Transverse colon (tissue), 4 donors: ENCODE measurements around the gene ZNF775. TPM values are rescaled to one million over a fixed set of nuclear protein-coding genes. Genes with fewer than 3 reads are reported as not detected.

Source experiments
- DNase-seq: peaks from one replicate; pipeline ENCODE4 v3.0.0-alpha.2; 2019
- H3K27ac ChIP-seq, 4 donors: fragments of 200-600 bp; sonication (generic); 2 replicates each; pipeline ENCODE4 v1.5.1; 2016 to 2018; ENCODE audit warnings: inconsistent platforms in 4 of 4
- H3K27me3 ChIP-seq: fragments of 200-600 bp; sonication (generic); 2 replicates; pipeline ENCODE4 v1.5.1; 2017; ENCODE audit warnings: inconsistent platforms
- H3K36me3 ChIP-seq, 4 donors: fragments of 200-600 bp; sonication (generic); 2 replicates each; pipeline ENCODE4 v1.5.1; 2017 to 2019; ENCODE audit warnings: inconsistent platforms in 4 of 4
- H3K4me1 ChIP-seq, 4 donors: fragments of 200-600 bp; sonication (generic); 2 replicates each; pipeline ENCODE4 v1.5.1; 2017 to 2020; ENCODE audit warnings: inconsistent platforms in 4 of 4
- H3K4me3 ChIP-seq, 4 donors: fragments of 200-600 bp; sonication (generic); 1 replicate in 1 of 4; 2 replicates in 3 of 4; pipeline versions ENCODE4 v1.5.1 to v1.6.1; 2017 to 2019; ENCODE audit warnings: inconsistent platforms in 4 of 4
- H3K9me3 ChIP-seq, 2 donors: fragments of 200-600 bp; sonication (generic); 2 replicates each; pipeline ENCODE4 v1.5.1; 2017 to 2019; ENCODE audit warnings: inconsistent platforms in 2 of 2
- CTCF ChIP-seq, 5 experiments: fragments of 200-600 bp in 3 of 5; fragments of 450-650 bp in 2 of 5; sonication (generic) in 3 of 5; IDR thresholded peaks; 1 replicate in 2 of 5; 2 replicates in 3 of 5; pipeline ENCODE4 v1.5.1; 2016 to 2017; ENCODE audit warnings: antibody characterized with exemption in 5 of 5, inconsistent platforms in 3 of 5, mild to moderate bottlenecking in 2 of 5, moderate library complexity in 1 of 5
- EP300 ChIP-seq: sonication (generic); formaldehyde crosslinking; IDR thresholded peaks from one replicate; pipeline ENCODE4 v1.6.1; 2017; ENCODE audit warnings: antibody characterized with exemption, low read depth
- POLR2A ChIP-seq: fragments of 450-650 bp; IDR thresholded peaks from one replicate; pipeline ENCODE4 v1.6.1; 2016; ENCODE audit warnings: antibody characterized with exemption, mild to moderate bottlenecking, moderate library complexity
- POLR2AphosphoS5 ChIP-seq, 3 donors: sonication (generic); formaldehyde crosslinking; IDR thresholded peaks; one replicate each; pipeline ENCODE4 v1.6.1; 2016; ENCODE audit warnings: antibody characterized with exemption in 3 of 3
- WGBS, 2 donors: methylation state at CpG; one replicate each; pipeline ENCODE4 v1.1.5; 2018; ENCODE audit warnings: low coverage in 1 of 2; 5-methylcytosine and 5-hydroxymethylcytosine counted together
- in situ Hi-C, 4 donors: fragments of 200-750 bp; cut with MboI; loops; one replicate each; pipeline versions ENCODE4 v1.15.0 to v1.15.1; 2017; ENCODE audit warnings: low sequenced_read_pairs in 3 of 4, low pct_ligation_motif_present in 1 of 4, low pct_unique_long_range_greater_than_20kb in 1 of 4
- intact Hi-C: fragments of 100-400 bp; cut with DNase I; formaldehyde crosslinking; loops from one replicate; pipeline ENCODE4 v1.15.1; 2023; ENCODE audit warnings: low total_unique reads
- total RNA-seq, 4 donors: library from RNA; depleted of rRNA; stranded (reverse); fragments of >200 nt; gene quantifications; one replicate each; pipeline ENCODE4 v1.1.0, GENCODE V29; 2016

The ZNF775 gene
- total RNA-seq, 4 donors from 2014 or later: 8.9 to 75.2 (median 15.2) TPM

GRCh38 chr7:150333659-150334058 lies 45.5 kb upstream of the ZNF775 start:
- no peak for TF ChIP-seq POLR2AphosphoS5 (IDR thresholded peaks at IDR 0.05)
- Histone ChIP-seq H3K36me3 (no peaks in the 10 kb centered on the region), H3K9me3 (no peaks in the 10 kb centered on the region), H3K4me3 (no peak overlapping the region), H3K4me1 (peaks cover 19 to 35% (median 25%) of the 10 kb centered on the region in 4 donors), H3K27me3 (no peaks in the 10 kb centered on the region), H3K27ac (peak overlapping the region in 1 of 4 donors; percentile 94)
- in situ Hi-C loops: no loop called here
- WGBS, 2 donors: 97% methylated on average over 10 of the region's 10 CpGs; no CpG with 5 or more reads in 1 of the 2 donors
- intact Hi-C loops: no loop called here
- DNase-seq: no peak

- no peak for DNase-seq
- 92 to 94% methylated on average over 5 to 8 of the region's 8 CpGs for WGBS, 2 donors
- H3K36me3 ChIP-seq: no peaks in the 10 kb centered on the region
- H3K9me3 ChIP-seq: no peaks in the 10 kb centered on the region
- intact Hi-C loops (no loop called here), in situ Hi-C loops (no loop called here)
- no peak for TF ChIP-seq POLR2A
- TF ChIP-seq POLR2AphosphoS5 (IDR thresholded peaks at IDR 0.05): no peak
- no peak for TF ChIP-seq CTCF (IDR thresholded peaks at IDR 0.05)
- no peak for TF ChIP-seq EP300
- peak overlapping the region in 3 of 4 donors; percentile 32 to 94 (median 68) for H3K27ac ChIP-seq
- no peaks in the 10 kb centered on the region for H3K27me3 ChIP-seq
- H3K4me3 ChIP-seq: no peak overlapping the region
- H3K4me1 ChIP-seq: peaks cover 19 to 38% (median 28%) of the 10 kb centered on the region in 4 donors
Measured at GRCh38 chr7:150334108-150334507, 45.0 kb upstream of the ZNF775 start.

- no peaks in the 10 kb centered on the region for H3K27me3 ChIP-seq
- no peak overlapping the region for H3K4me3 ChIP-seq
- DNase-seq: no peak
- intact Hi-C loops: no loop called here
- 25 to 51% methylated on average over 3 to 7 of the region's 7 CpGs for WGBS, 2 donors
- no peaks in the 10 kb centered on the region for H3K36me3 ChIP-seq
- in situ Hi-C loops: no loop called here
- no peaks in the 10 kb centered on the region for H3K9me3 ChIP-seq
- TF ChIP-seq EP300 (no peak), POLR2AphosphoS5 (IDR thresholded peaks at IDR 0.05) (peak in 1 of 3 donors; percentile 60)
- peak overlapping the region; percentile 32 to 94 (median 70) for H3K27ac ChIP-seq
- H3K4me1 ChIP-seq: peaks cover 19 to 50% (median 39%) of the 10 kb centered on the region in 4 donors
Measured at GRCh38 chr7:150335108-150335773, 43.9 kb upstream of the ZNF775 start.

GRCh38 chr7:150335774-150336112 lies 43.4 kb upstream of the ZNF775 start:
- Histone ChIP-seq H3K36me3 (no peaks in the 10 kb centered on the region), H3K27me3 (peaks cover 3% of the 10 kb centered on the region), H3K4me1 (peaks cover 19 to 55% (median 44%) of the 10 kb centered on the region in 4 donors), H3K4me3 (no peak overlapping the region), H3K27ac (peak overlapping the region; percentile 32 to 94 (median 70)), H3K9me3 (no peaks in the 10 kb centered on the region)
- intact Hi-C loops (no loop called here), in situ Hi-C loops (no loop called here)
- TF ChIP-seq CTCF (IDR thresholded peaks at IDR 0.05) (no peak), POLR2AphosphoS5 (IDR thresholded peaks at IDR 0.05) (no peak), EP300 (no peak), POLR2A (no peak)
- no peak for DNase-seq
- 35 to 53% methylated on average over 5 to 6 of the region's 6 CpGs for WGBS, 2 donors

GRCh38 chr7:150336746-150337145 lies 42.4 kb upstream of the ZNF775 start:
- TF ChIP-seq EP300 (no peak), CTCF (IDR thresholded peaks at IDR 0.05) (no peak), POLR2A (no peak), POLR2AphosphoS5 (IDR thresholded peaks at IDR 0.05) (no peak)
- no peaks in the 10 kb centered on the region for H3K9me3 ChIP-seq
- peaks cover 19 to 61% (median 51%) of the 10 kb centered on the region in 4 donors for H3K4me1 ChIP-seq
- no peak overlapping the region for H3K4me3 ChIP-seq
- no peak for DNase-seq
- intact Hi-C loops (no loop called here), in situ Hi-C loops (no loop called here)
- WGBS, 2 donors: 96% methylated on average over 13 of the region's 14 CpGs; no CpG with 5 or more reads in 1 of the 2 donors
- H3K27me3 ChIP-seq: peaks cover 11% of the 10 kb centered on the region
- peak overlapping the region in 3 of 4 donors; percentile 68 to 94 (median 86) for H3K27ac ChIP-seq
- H3K36me3 ChIP-seq: no peaks in the 10 kb centered on the region
